Measurements from ENCODE around the gene ADGRB2.

- TF ChIP-seq, protein P1, sequence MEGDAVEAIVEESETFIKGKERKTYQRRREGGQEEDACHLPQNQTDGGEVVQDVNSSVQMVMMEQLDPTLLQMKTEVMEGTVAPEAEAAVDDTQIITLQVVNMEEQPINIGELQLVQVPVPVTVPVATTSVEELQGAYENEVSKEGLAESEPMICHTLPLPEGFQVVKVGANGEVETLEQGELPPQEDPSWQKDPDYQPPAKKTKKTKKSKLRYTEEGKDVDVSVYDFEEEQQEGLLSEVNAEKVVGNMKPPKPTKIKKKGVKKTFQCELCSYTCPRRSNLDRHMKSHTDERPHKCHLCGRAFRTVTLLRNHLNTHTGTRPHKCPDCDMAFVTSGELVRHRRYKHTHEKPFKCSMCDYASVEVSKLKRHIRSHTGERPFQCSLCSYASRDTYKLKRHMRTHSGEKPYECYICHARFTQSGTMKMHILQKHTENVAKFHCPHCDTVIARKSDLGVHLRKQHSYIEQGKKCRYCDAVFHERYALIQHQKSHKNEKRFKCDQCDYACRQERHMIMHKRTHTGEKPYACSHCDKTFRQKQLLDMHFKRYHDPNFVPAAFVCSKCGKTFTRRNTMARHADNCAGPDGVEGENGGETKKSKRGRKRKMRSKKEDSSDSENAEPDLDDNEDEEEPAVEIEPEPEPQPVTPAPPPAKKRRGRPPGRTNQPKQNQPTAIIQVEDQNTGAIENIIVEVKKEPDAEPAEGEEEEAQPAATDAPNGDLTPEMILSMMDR (conservative IDR thresholded peaks at IDR 0.05) = no peak
- TF ChIP-seq EZH2 (IDR thresholded peaks at IDR 0.05; ENCODE audit: low read depth) = no peak
Measured at GRCh38 chr1:31788138-31788824, 24.1 kb upstream of the ADGRB2 start.
